ENCODE results near the gene GRK4. TPM values are rescaled to one million over a fixed set of nuclear protein-coding genes. Genes with fewer than 3 reads are reported as not detected.

GRK4 gene
- total RNA-seq, 1 donor from 2014 or later: 5.9 TPM

DNA sequence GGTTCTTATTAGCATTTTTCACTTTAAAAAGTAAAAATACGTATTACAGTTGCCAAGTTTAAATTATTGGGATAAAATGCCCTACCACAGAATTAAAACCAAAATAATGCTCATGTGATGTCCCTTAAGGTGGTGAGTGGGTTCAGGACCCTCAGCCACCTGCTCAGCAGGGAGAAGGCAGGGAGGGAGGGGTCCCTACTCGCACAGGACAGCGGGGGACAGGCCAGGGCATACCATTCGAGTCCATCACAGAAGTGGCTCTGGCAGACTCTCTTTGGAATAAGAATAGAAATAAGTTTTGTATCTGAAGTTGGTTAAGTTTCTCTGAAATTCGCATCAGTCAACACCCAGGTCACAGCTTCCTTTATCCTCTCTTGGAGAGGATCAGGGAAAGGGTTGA lies 37.9 kb upstream of the GRK4 start:
- H3K27me3 Mint-ChIP-seq (ENCODE audit: unreplicated experiment): peaks cover 18% of the 10 kb centered on the region
- H3K27ac Mint-ChIP-seq (ENCODE audit: unreplicated experiment): no peak overlapping the region
- no peak for DNase-seq (ENCODE audit: low spot score)
- peaks cover 16% of the 10 kb centered on the region for H3K4me1 Mint-ChIP-seq (ENCODE audit: unreplicated experiment)
- H3K9me3 Mint-ChIP-seq (ENCODE audit: unreplicated experiment): no peaks in the 10 kb centered on the region
- H3K4me3 Mint-ChIP-seq (ENCODE audit: unreplicated experiment): no peak overlapping the region
- H3K36me3 Mint-ChIP-seq (ENCODE audit: low read depth, unreplicated experiment): peaks cover 55% of the 10 kb centered on the region
- TF ChIP-seq, protein P1, sequence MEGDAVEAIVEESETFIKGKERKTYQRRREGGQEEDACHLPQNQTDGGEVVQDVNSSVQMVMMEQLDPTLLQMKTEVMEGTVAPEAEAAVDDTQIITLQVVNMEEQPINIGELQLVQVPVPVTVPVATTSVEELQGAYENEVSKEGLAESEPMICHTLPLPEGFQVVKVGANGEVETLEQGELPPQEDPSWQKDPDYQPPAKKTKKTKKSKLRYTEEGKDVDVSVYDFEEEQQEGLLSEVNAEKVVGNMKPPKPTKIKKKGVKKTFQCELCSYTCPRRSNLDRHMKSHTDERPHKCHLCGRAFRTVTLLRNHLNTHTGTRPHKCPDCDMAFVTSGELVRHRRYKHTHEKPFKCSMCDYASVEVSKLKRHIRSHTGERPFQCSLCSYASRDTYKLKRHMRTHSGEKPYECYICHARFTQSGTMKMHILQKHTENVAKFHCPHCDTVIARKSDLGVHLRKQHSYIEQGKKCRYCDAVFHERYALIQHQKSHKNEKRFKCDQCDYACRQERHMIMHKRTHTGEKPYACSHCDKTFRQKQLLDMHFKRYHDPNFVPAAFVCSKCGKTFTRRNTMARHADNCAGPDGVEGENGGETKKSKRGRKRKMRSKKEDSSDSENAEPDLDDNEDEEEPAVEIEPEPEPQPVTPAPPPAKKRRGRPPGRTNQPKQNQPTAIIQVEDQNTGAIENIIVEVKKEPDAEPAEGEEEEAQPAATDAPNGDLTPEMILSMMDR (IDR thresholded peaks at IDR 0.05; ENCODE audit: unreplicated experiment): no peak

DNA sequence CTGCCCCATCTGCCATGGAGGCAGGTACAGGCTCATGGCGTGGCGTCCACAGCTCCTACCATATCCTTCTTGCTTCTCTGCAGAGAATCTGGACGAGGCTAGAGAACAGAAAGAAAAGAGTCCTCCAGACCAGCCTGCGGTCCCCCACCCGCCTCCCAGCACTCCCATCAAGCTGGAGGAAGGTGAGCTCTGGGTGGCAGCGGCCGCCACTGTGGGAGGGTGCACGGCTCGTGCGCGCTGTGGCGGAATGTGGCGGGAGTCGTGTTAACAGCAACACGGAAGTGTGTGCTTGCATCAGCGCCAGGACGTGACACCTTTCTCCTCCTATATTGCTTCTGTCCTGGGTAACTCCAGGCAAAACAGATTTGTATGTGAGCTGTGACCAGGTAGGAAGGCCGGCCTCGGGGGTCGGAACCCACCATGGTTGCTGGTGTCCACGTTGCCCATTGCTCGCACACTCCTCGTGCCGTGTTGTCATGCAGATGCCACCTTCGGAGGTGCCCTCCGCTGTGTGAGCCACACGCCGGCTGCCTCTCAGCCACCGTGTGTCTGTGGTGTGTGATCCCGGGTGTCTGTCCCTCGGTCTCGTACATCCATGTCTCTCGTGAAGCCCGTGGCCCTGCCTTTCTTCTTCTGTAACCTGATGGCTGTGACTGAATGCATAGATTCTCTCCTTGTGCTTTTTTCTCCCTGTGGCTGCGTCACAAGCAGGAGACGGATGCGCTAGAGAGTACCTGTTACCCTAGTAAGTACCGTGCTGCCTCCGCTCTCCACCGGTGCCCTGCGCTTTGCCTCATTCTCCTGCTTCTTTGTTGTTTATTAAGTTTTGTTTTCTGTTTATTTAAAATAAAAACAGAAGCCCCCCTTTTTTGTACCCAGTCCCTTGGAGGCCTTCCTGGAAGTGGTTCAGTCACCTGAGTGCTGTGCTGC lies 37.2 kb upstream of the GRK4 start:
- H3K9me3 Mint-ChIP-seq (ENCODE audit: unreplicated experiment): no peaks in the 10 kb centered on the region
- TF ChIP-seq, protein P1 (IDR thresholded peaks at IDR 0.05; ENCODE audit: unreplicated experiment): no peak

DNA sequence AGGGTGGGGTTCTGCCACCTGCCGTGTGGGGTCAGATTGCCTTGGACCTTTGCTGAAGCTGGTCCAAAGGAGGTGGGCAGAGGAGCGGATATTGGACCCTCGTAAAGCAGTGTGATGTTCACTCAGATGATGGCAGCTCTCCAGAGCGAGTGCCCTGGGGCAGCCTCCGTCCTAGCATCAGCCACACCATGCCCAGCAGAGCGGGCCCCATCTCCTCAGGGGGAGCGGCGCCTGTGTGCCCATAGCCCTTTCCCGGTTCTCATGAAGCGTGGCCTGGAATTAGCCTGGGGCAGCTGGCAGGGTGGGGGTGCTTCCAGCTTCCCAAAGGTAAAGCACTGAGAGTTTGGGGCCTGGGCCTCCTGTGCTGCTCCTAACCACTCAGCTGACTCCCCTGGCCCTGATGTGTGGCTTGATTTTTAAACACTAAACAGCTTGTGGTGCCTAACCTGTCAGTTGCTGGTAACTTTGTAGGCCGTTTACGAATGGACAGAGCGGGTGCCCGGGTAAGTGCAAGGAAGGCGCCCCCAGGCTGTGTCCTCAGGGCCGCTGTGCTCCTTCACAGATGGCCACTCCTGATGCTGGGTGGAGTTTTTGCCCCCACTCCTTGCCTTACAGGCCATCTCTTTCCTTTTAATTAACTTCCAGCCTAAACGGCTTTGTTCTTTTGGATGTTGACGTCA lies 36.2 kb upstream of the GRK4 start:
- no peak for DNase-seq (ENCODE audit: low spot score)
- peak overlapping the region; percentile 67 for H3K4me3 Mint-ChIP-seq (ENCODE audit: unreplicated experiment)
- H3K36me3 Mint-ChIP-seq (ENCODE audit: low read depth, unreplicated experiment): peaks cover 43% of the 10 kb centered on the region
- H3K4me1 Mint-ChIP-seq (ENCODE audit: unreplicated experiment): peaks cover 13% of the 10 kb centered on the region
- no peaks in the 10 kb centered on the region for H3K9me3 Mint-ChIP-seq (ENCODE audit: unreplicated experiment)
- no peak overlapping the region for H3K27ac Mint-ChIP-seq (ENCODE audit: unreplicated experiment)
- TF ChIP-seq, protein P1 (IDR thresholded peaks at IDR 0.05; ENCODE audit: unreplicated experiment): no peak
- peaks cover 23% of the 10 kb centered on the region for H3K27me3 Mint-ChIP-seq (ENCODE audit: unreplicated experiment)

More for the DNA sequence above, 37.2 kb upstream of the GRK4 start:
- Mint-ChIP-seq H3K36me3 (ENCODE audit: low read depth, unreplicated experiment) (peaks cover 52% of the 10 kb centered on the region), H3K27me3 (ENCODE audit: unreplicated experiment) (peaks cover 18% of the 10 kb centered on the region), H3K4me1 (ENCODE audit: unreplicated experiment) (peaks cover 16% of the 10 kb centered on the region), H3K4me3 (ENCODE audit: unreplicated experiment) (peak overlapping the region; percentile 67), H3K27ac (ENCODE audit: unreplicated experiment) (no peak overlapping the region)
- DNase-seq (ENCODE audit: low spot score): no peak

DNA sequence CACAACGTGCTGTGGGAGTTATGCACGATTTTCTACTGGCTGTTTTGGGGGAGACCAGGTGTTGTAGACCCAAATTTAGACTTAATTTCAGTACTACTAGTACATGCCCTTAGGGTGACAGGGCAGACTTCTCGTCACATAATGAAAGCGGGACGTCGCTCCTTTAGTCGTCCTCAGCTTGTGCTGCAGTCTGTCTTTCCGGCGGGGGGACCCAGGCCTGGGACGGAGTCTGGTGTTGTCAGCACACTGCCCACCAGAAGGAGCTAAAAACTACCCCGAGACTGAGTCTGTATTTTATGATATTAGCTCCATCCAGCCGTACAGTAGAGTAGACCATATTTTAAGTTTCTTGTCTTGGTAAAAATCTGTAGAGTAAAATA lies 35.7 kb upstream of the GRK4 start:
- H3K27me3 Mint-ChIP-seq (ENCODE audit: unreplicated experiment): peaks cover 23% of the 10 kb centered on the region
- no peak for DNase-seq (ENCODE audit: low spot score)
- H3K4me3 Mint-ChIP-seq (ENCODE audit: unreplicated experiment): peak overlapping the region; percentile 24
- H3K9me3 Mint-ChIP-seq (ENCODE audit: unreplicated experiment): no peaks in the 10 kb centered on the region
- TF ChIP-seq, protein P1 (IDR thresholded peaks at IDR 0.05; ENCODE audit: unreplicated experiment): no peak
- H3K27ac Mint-ChIP-seq (ENCODE audit: unreplicated experiment): no peak overlapping the region
- H3K36me3 Mint-ChIP-seq (ENCODE audit: low read depth, unreplicated experiment): peaks cover 39% of the 10 kb centered on the region
- peaks cover 11% of the 10 kb centered on the region for H3K4me1 Mint-ChIP-seq (ENCODE audit: unreplicated experiment)
